ENCODE data around the gene KDM1A. TPM values are rescaled to one million over a fixed set of nuclear protein-coding genes. Genes with fewer than 3 reads are reported as not detected.
"Not testable (repeated sequence)": the region's sequence is repeated elsewhere in the genome, so short reads cannot be mapped to it uniquely, and the experiment has no call there.

Gene KDM1A
- total RNA-seq, 1 donor from 2014 or later: 28.7 TPM

- H3K27me3 ChIP-seq: no peaks in the 10 kb centered on the region
- no peak for TF ChIP-seq CTCF (IDR thresholded peaks at IDR 0.05)
- intact Hi-C loops (cut with DNase I): no loop called here
- no peak for DNase-seq (ENCODE audit: low spot score in 2 of 2)
- H3K4me3 ChIP-seq: no peak overlapping the region
- no peaks in the 10 kb centered on the region for H3K9me3 ChIP-seq
- H3K27ac ChIP-seq: no peak overlapping the region
- H3K4me1 ChIP-seq: no peaks in the 10 kb centered on the region
- no peaks in the 10 kb centered on the region for H3K36me3 ChIP-seq
Measured at GRCh38 chr1:22995774-22996173, 23.5 kb upstream of the KDM1A start.

- H3K27me3 ChIP-seq; H3K27ac ChIP-seq; intact Hi-C loops (cut with DNase I); H3K9me3 ChIP-seq; DNase-seq (ENCODE audit: low spot score in 2 of 2); H3K4me3 ChIP-seq; H3K4me1 ChIP-seq; H3K36me3 ChIP-seq: not testable (repeated sequence)
Measured at GRCh38 chr1:22997528-22997927, 21.7 kb upstream of the KDM1A start.

GRCh38 chr1:23000133-23000532 is 19.1 kb upstream of the KDM1A start:
- H3K36me3 ChIP-seq; H3K4me3 ChIP-seq; intact Hi-C loops (cut with DNase I); H3K4me1 ChIP-seq; H3K27ac ChIP-seq; H3K9me3 ChIP-seq; H3K27me3 ChIP-seq; DNase-seq (ENCODE audit: low spot score in 2 of 2): not testable (repeated sequence)

- H3K4me3 ChIP-seq; H3K36me3 ChIP-seq; H3K27ac ChIP-seq; H3K27me3 ChIP-seq; H3K9me3 ChIP-seq; H3K4me1 ChIP-seq; intact Hi-C loops (cut with DNase I); DNase-seq (ENCODE audit: low spot score in 2 of 2): not testable (repeated sequence)
Measured at GRCh38 chr1:23002218-23002617, 17.1 kb upstream of the KDM1A start.

GRCh38 chr1:23004112-23004511 is 15.2 kb upstream of the KDM1A start:
- Histone ChIP-seq H3K9me3 (no peaks in the 10 kb centered on the region), H3K27me3 (no peaks in the 10 kb centered on the region), H3K36me3 (no peaks in the 10 kb centered on the region), H3K4me3 (no peak overlapping the region), H3K4me1 (no peaks in the 10 kb centered on the region), H3K27ac (no peak overlapping the region)
- intact Hi-C loops (cut with DNase I): no loop called here
- DNase-seq (ENCODE audit: low spot score in 2 of 2): no peak
- TF ChIP-seq CTCF (IDR thresholded peaks at IDR 0.05): no peak

GRCh38 chr1:23004769-23005168 is 14.5 kb upstream of the KDM1A start:
- intact Hi-C loops (cut with DNase I); H3K4me1 ChIP-seq; H3K36me3 ChIP-seq; H3K9me3 ChIP-seq; DNase-seq (ENCODE audit: low spot score in 2 of 2); H3K27me3 ChIP-seq; H3K4me3 ChIP-seq; H3K27ac ChIP-seq: not testable (repeated sequence)

GRCh38 chr1:23007106-23007505 is 12.2 kb upstream of the KDM1A start:
- no peak for DNase-seq (ENCODE audit: low spot score in 2 of 2)
- H3K4me1 ChIP-seq: no peaks in the 10 kb centered on the region
- intact Hi-C loops (cut with DNase I): no loop called here
- no peak overlapping the region for H3K27ac ChIP-seq
- H3K4me3 ChIP-seq: no peak overlapping the region
- H3K9me3 ChIP-seq: no peaks in the 10 kb centered on the region
- TF ChIP-seq CTCF (IDR thresholded peaks at IDR 0.05): no peak
- no peaks in the 10 kb centered on the region for H3K36me3 ChIP-seq
- H3K27me3 ChIP-seq: no peaks in the 10 kb centered on the region

- H3K27ac ChIP-seq: no peak overlapping the region
- H3K9me3 ChIP-seq: no peaks in the 10 kb centered on the region
- no peaks in the 10 kb centered on the region for H3K36me3 ChIP-seq
- intact Hi-C loops (cut with DNase I): no loop called here
- H3K4me3 ChIP-seq: no peak overlapping the region
- no peak for DNase-seq (ENCODE audit: low spot score in 2 of 2)
- H3K4me1 ChIP-seq: no peaks in the 10 kb centered on the region
- no peaks in the 10 kb centered on the region for H3K27me3 ChIP-seq
- no peak for TF ChIP-seq CTCF (IDR thresholded peaks at IDR 0.05)
Measured at GRCh38 chr1:23008901-23009300, 10.4 kb upstream of the KDM1A start.

GRCh38 chr1:23010025-23010424 is 9.2 kb upstream of the KDM1A start:
- H3K4me1 ChIP-seq; H3K9me3 ChIP-seq; H3K27ac ChIP-seq; DNase-seq (ENCODE audit: low spot score in 2 of 2); intact Hi-C loops (cut with DNase I); H3K36me3 ChIP-seq; H3K27me3 ChIP-seq; H3K4me3 ChIP-seq: not testable (repeated sequence)

Data from ascending aorta (tissue), 2 donors.